Stimulated activated CD8-positive, alpha-beta memory T cell treated with anti-CD3 and anti-CD28 coated beads, Interleukin-12 subunit alpha, Interleukin-12 subunit beta, amount 100 ng/mL, for 4 hours (primary cell): ENCODE data around the gene RIN1.
"Not testable (repeated sequence)": the region's sequence is repeated elsewhere in the genome, so short reads cannot be mapped to it uniquely, and the experiment has no call there.

Experiments used
- DNase-seq: peaks from one replicate; pipeline ENCODE4 v3.0.0-alpha.2; 2020; ENCODE audit warnings: low read depth

Gene RIN1

DNA sequence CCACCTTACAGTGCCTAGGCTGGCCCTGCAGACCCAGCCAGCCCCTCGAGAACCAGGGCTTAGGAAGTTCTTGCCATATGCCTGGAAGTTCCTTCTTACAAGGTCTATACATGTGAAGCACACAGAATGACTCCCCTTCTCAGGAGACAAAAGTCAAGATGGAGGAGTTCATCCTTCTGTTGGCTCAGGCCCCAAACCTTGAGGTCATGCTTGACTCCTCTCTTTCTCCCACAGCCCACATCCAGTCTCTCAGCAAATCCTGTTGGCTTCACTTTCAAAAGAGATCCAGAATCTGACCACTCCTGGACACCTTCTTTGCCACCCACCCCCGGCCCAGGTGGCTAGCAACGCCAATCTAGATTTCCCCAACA is 17.6 kb downstream of the RIN1 start:
- DNase-seq, result no peak

GRCh38 chr11:66317723-66318599 is 18.3 kb downstream of the RIN1 start:
- no peak for DNase-seq

DNA sequence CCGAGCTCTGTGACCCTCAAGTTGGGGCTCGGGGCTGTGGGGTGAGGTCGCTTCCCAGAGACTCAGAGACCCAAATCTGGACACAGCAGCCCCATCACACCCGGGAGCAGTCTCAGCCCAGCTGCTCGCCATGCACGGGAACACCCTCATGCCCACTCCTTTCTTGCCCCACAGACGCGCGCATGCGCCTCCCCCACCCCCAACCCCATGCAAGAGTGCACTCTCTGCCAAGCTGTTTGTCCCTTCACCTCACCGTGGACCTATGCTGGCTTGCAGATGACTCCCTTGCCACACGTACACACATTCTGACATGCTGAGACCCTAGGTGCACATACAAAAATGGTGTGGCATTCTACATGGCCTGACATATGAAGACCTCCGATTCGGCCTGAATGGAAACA is 18.9 kb downstream of the RIN1 start:
- no peak for DNase-seq

DNA sequence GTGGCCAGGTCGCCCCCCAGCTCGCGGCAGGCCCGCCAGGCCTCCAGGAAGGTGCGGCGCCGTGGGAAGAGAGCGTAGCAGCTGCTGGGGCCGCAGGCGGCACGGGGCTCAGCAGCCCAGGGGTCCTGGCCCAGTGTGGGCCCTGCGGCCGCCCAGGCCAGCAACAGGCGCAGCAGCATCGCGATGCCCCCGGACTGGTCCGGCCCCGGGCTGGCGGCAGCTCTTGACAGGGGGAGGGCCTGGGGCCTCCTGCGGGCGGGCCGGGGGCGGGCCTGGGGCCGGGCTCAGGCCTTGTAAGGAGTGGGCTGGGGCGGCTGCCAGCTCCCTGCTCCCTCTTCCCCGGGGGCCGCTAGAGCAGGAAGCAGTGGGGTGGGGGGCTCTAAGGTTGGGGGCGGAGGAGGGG is 19.4 kb downstream of the RIN1 start, which contains the start of gene CD248:
Gene CD248 (minus strand): TSS at position 196 of the 403 bp plus-strand sequence. CDS start 17 bp downstream, at position 179.
- no peak for DNase-seq

DNA sequence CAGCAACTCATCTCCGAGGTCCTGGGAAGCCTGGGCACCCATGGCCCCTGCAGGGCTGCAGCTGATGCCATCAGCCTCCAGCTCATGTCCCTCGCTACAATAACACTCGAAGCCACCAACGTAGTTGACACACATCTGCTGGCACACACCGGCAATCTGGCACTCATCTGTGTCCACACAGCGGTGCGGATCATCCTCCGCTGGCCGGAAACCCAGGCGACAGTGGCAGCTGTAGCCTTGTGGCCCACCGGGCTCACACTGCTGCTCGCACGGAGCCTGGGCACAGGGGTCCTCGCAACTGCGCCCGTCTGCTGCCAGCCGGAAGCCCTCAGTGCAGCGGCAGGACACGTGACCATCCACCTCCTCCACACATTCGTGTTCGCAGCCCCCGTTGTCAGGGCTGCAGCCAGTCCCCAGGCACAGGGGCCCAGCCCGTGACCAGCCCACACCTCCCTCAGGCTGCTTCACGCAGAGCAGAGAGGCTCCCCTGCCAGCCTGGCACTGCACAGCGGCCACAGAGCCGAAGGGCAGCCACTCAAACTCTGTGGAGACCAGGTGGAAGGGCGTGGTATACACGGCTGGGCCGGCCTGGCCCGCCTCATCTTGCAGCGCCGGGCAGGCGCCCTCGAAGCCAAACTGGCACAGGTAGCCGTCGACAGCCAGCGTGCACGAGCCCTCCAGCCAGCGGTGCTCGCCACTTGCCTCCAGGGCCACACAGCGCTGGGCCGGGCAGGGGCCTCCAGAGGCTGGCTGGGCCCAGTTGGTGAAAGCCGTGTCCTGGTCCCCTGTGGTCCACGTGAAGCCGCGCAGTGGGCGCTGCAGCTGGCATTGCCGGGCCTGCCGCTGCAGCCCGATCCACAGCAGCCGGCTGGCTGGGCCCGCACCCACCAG is 20.1 kb downstream of the RIN1 start:
- DNase-seq, result no peak

- no peak for DNase-seq
Observed at GRCh38 chr11:66315498-66315885, 20.7 kb downstream of the RIN1 start.

GRCh38 chr11:66314561-66315497 is 21.4 kb downstream of the RIN1 start:
- DNase-seq, result no peak

GRCh38 chr11:66314186-66314501 is 22.1 kb downstream of the RIN1 start:
- DNase-seq, result no peak

DNA sequence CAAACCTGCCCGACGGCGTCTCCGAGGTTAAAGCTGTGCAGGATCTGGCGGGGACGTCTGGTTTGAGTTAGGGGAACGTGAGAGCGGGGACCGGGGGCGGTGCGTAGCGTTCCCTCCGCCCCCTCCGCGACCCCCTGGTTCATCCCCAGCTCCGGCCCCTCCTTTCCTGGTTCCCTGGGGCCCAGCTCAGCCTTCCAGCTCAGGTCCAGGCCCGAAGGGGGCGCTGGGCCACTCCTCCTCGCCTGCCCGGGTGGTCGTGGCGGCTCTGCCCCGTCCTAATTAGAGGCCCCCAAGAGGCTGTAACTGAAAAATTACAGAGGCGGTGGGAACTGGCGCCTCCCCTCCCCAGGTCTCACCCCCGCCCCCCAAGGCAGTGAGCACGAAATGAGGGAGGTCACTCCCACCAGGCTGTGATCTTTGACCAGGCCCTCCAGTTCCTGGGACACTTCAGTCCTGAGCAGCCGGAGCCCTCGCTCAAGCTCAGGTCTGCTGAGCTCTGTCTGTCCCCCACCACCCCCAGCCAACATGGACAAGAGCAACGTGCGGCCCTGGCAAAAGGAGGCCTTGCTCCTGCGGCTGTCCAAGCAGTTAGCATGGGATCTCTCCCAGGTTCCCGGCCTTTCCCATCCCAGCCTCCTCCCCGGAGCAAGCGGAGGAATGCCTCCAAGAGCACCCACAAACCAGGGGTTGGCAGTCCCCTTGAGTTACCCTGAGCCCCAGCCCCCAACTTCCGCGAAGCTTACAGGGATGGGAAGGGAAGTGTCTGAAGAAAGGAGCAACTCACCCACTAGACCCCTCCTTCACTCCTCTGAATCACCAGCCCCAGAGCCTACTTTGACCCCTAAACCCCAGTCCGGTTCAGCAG is 22.7 kb downstream of the RIN1 start:
- no peak for DNase-seq

- peak; percentile 91 for DNase-seq
Observed at GRCh38 chr11:66312549-66313320, 23.5 kb downstream of the RIN1 start.

DNA sequence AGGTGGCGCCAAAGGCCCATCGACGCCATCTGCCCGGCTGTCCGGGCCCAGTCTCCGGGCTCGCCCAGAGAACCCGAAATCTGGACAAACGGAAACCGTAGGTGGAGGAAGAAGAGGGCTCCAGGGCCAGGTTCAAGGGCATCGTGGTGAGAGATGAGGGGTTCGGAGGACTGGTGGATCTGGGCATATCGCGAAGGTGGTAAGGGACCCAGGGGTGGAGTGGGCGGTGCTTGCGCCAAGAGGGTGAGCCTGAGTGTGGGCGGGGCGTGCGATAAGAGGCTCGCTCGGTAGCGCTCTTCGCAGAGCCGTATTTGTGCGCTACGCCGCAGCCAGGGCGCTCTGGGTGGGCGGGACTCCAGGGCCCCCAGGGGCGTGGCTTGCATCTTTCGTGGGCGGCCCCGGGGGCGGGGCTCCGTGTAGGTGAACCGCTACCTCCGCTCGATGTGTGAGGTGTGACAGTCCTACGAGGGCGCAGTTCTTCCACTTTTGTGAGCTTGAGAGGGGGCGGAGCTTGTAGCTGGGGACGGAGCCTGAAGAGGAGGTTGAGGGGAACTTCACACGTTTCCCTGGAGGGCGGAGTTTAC is 24.2 kb downstream of the RIN1 start:
- DNase-seq, result peak; percentile 97

- no peak for DNase-seq
Observed at GRCh38 chr11:66311470-66311964, 24.7 kb downstream of the RIN1 start.

- not testable (repeated sequence) for DNase-seq
Observed at GRCh38 chr11:66310803-66311440, 25.3 kb downstream of the RIN1 start.

DNA sequence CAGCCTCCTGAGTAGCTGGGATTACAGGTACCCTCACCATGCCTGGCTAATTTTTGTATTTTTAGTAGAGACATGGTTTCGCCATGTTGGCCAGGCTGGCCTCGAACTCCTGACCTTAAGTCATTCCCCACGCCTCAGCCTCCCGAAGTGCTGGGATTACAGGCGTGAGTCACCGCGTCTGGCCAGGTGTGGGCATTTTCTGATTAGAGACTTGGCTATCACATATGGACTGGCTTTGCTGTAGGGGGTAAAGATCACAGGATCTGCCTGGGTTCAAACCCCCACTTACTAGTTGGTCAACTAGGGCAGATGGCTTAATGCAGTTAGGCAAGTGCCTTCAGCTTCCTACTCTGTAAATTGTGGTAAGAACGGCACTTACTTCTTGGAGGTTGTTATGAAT is 25.9 kb downstream of the RIN1 start:
- no peak for DNase-seq

GRCh38 chr11:66309475-66309874 is 26.8 kb downstream of the RIN1 start:
- no peak for DNase-seq

GRCh38 chr11:66302656-66303055 is 33.6 kb downstream of the RIN1 start:
- no peak for DNase-seq

DNA sequence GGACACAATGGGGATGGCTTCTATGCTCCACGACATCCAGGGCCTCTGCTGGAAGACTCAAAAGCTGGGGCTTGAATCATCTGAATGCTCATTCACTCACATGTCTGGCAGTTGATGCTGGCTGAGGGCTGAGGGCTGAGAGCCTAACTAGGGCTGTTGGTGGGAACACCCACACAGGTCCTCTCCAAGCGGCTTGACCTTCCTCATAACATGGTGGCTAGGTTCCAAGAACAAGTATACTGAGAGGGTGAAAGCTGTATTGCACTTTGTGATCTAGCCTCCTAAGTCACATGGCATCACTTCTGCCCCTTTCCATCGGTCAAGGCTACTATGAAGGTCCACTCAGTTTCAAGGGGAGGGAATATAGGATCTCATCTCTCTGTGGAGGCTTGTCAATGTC is 37.0 kb downstream of the RIN1 start:
- DNase-seq, result no peak

DNA sequence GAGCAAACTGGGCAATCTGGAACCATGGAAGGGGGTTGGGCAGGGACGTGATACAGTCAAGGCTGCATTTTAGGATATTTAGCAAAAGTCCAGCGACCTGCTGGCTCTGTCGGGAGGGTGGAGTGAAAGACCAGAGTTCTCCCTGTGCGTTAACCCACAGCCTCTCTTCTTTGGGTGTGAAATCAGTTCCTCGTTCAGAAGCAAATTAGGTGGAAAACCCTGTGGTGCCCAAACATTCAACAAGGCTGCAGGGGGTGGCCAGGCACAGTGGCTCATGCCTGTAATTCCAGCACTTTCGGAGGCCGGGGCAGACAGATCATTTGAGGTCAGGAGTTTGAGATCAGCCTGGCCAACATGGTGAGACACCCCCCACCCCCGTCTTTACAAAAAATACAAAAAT is 38.6 kb downstream of the RIN1 start:
- no peak for DNase-seq
